GM15510 (cell line): ENCODE results near the gene USP9Y.

Source experiments
- POLR2A ChIP-seq: IDR thresholded peaks from 3 replicates; pipeline ENCODE4 v1.6.1; 2011; ENCODE audit warnings: borderline replicate concordance; ENCODE audit not compliant: insufficient read length; ENCODE audit errors: extremely low read depth

USP9Y gene, protein sequence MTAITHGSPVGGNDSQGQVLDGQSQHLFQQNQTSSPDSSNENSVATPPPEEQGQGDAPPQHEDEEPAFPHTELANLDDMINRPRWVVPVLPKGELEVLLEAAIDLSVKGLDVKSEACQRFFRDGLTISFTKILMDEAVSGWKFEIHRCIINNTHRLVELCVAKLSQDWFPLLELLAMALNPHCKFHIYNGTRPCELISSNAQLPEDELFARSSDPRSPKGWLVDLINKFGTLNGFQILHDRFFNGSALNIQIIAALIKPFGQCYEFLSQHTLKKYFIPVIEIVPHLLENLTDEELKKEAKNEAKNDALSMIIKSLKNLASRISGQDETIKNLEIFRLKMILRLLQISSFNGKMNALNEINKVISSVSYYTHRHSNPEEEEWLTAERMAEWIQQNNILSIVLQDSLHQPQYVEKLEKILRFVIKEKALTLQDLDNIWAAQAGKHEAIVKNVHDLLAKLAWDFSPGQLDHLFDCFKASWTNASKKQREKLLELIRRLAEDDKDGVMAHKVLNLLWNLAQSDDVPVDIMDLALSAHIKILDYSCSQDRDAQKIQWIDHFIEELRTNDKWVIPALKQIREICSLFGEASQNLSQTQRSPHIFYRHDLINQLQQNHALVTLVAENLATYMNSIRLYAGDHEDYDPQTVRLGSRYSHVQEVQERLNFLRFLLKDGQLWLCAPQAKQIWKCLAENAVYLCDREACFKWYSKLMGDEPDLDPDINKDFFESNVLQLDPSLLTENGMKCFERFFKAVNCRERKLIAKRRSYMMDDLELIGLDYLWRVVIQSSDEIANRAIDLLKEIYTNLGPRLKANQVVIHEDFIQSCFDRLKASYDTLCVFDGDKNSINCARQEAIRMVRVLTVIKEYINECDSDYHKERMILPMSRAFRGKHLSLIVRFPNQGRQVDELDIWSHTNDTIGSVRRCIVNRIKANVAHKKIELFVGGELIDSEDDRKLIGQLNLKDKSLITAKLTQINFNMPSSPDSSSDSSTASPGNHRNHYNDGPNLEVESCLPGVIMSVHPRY (N-terminal part only)

DNA sequence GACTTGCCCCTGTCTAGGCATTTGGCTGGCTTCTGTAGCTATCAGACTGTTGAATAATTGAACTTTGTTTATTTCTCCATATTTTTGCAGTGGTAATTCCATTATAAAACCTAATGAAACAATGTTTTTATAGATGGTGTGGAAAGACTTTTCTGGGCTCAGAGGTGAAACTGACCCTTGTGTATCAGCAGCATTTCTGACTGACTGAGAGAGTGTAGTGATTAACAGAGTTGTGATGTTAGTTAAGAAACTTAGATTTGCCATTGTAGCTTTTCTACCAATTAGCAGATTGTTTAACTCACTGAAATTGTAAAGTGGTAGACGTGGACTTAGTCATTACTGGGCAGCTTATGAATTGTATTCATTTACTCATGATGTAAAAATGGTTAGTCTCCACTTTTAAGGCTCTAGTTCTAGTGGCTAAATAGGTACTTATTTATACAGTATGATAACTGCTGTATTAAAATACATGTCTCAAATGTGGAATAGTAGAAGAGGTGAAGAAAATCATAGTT lies at the start of gene USP9Y:
TSS of gene USP9Y (plus strand) at position 51 of the 515 bp plus-strand sequence. CDS start 8,217 bp downstream, outside the sequence.
- no peak for TF ChIP-seq POLR2A

DNA sequence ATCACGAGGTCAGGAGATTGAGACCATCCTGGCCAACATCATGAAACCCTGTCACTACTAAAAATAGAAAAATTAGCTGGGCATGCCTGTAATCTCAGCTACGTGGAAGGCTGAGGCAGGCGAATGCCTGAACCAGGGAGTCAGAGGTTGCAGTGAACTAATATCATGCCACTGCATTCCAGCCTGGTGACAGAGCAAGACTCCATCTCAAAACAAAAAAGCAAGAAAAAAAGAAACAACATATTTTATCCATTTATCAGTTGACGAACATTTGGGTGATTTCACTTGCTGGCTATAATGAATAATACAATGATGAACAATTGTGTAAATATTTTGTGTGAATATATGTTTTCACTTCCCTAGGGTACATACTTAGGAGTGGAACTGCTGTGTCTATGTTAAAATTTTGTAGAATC lies 49.4 kb upstream of the USP9Y start:
- no peak for TF ChIP-seq POLR2A

DNA sequence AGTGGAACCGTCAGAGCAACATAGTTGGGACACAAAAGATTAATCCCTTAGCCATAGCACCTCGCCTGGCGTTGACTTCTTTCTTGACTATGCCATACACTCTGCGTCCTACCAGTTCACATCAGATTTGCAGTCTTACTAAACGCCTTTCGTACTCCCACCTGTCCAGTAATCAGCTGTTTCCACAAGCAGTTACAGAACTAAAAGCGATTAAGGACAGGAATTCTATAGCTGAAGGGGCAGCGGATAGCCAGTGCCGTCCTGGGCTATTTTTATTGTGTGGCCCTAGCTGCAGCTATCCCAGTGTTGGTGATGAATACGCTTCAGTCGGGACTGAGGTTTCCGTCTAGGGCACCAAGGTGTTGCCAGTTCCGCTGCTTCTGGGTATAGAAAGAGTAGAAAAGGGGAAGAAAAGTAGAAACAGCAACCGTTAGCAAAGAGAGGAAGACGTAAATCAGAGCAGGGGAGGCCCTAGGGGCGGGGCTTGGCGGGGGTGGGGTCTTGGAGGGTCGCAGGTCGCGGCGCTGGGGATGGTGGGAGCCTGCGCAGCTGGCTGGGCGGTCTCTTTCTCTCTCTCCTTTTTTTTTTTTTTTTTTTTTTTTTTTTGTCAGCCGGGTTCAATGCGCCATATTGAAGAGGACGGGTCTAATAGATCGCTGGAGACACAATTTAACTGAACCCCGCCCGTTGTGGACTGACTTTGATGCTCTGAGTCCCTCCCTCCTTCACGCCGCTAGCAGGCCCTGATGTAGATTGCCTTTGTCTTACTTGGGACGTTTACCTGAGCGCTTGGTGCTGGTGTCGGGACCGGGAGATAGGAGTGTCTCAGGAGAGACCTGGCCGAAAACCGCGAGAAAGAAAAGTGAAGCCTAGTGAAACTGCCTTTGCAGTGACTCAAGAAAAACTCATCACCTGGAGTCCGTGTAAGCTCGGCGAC lies 39.0 kb upstream of the USP9Y start:
- no peak for TF ChIP-seq POLR2A

DNA sequence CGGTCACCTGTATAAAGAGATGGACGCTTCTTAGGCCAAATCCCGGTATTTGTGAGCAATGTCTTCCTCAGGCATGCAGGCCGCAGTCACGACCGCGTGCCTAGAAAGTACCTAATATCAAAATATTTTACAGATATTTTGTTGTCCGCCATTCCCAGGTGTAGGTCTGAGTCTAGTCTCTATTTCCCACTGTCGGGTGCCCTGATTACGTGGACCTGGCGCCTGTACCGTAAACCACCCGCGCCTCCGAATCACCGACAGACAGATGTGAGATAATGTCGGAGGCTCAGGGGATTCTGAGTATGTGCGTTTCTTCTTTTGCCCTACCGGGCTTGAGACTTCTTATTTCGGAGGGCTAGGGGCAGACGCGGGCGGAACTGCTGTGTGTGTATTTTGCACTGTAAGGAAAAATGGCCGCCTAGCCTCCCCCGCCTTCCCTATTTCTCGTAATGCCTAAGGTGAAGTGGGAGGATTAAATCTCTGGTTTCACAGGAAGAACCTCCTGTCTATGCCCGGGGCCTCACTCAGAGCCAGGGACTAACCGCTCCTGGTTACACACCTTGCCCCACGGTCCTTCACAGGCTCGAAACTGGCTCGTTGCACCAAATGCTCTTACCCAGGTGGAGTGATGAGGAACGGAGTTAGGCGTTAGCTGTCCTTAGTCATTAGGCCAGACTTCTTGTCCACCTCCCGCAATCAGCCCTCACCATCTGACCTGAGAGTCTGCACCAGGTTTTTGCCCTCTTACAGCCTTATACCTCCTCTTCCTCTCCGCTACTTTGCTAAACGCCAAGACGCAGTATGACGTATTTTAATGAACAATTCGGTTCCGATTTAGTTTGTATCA lies 38.1 kb upstream of the USP9Y start:
- TF ChIP-seq POLR2A: no peak

DNA sequence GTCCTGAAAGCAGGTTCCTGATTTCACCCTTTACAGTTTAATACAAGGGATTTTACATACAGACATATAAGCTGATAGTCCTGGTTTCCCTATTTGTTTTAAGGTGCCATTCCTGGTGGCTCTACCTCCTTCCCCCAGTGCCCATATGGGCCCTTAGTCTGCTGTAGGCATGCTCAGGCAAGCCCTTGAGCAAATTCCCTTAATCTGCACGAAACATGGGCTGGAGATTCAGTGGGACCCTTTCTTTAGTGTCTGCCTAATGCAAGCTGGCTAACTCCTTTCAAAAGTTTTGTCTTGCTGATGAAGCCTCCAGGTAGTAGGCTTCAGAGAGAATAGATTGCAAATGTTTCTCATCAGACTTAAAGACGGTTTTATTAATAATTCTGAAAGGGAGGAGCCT lies 22.9 kb upstream of the USP9Y start:
- no peak for TF ChIP-seq POLR2A

DNA sequence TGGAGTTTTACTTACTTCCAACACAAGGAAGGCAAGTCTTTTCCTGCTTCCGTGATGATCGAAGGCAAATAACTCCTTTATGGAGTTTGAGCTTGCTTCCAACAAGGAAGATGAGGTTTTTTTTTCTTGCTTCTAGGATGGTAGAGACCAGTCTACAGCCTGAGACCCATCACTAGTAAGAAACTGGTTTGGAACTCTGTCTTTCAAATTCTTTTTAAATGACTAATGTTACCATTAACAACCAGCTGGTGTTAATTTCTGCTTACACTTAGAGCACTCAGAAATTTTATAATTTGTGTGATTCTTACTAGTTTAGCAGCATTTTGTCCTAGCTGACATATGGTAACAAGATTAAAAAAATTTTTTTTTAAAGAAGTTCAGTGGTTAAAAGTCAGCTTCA lies 19.5 kb upstream of the USP9Y start:
- no peak for TF ChIP-seq POLR2A

DNA sequence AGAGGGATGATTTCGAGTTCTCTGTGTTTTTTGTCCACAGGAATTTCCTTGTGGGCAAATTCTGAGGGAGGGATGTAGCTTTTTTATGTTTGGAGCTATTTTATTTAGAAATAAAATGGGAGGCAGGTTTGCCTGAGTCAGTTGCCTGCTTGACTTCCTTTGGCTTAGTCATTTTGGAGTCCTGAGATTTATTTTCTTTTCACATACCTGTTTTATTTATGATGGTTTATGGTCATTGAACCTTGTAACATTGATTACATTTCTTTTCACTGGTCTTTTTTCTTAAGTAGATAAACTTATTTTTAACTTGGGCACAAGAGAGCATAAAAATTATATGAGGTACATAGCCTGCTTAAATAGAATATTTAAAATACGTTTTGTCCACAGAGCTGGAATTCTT lies 12.7 kb upstream of the USP9Y start:
- TF ChIP-seq POLR2A: no peak

DNA sequence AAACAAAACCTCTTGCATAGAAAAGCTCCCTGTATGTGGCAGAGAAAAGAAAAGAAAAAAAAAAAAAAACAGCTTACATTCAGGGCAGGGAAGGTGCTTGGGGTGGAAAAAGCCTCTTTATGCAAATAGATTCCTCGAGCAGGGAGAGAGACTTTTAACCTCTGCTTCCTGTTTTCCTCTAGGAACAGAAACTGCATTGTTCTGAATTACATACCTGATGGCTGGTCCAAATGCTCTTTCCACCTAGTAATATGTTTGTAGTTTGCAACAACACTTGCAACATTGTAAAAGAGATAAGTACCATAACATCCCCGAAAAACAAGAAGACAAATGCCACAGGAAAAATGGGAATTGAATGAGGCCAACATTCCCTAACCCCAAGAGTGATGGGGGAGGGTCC lies 944 bp upstream of the USP9Y start:
- no peak for TF ChIP-seq POLR2A

DNA sequence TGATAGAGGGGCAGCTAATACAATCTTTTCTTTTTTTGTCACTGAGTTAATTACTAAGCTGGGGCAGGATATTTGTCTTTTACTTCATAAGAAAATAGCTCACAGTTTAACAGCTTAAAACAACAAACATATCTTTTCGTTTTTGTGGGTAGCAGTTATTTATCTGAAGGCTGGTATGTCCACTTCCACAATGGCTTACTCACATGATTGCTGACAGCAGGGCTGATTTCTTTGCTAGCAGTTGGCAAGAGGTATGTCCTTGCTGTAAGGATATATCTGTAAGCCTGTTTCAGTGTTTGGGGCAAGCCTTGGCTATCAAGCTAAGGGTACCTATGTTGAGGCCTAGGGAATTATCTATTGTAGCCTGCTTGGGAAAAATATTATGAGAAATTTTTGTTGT lies 1.1 kb downstream of the USP9Y start:
- TF ChIP-seq POLR2A: no peak

DNA sequence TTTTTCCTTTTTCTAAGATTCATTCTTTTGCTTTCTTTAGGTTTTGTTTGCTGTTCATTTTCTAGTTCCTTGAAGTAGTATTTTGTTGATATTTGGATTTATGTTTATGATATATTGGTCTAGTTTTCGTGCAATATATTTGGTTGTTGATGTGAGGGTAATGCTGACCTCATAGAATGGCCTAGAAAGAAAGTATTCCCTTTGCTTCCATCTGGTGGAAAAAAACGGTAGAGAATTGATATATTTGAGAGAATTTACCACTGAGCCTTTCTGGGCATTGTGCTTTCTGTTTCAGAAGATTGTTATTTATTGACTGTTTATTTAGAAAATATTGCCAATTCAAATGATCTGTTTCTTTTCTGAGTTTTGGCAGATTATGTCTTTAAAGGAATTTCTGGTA lies 9.4 kb downstream of the USP9Y start:
- TF ChIP-seq POLR2A: no peak

DNA sequence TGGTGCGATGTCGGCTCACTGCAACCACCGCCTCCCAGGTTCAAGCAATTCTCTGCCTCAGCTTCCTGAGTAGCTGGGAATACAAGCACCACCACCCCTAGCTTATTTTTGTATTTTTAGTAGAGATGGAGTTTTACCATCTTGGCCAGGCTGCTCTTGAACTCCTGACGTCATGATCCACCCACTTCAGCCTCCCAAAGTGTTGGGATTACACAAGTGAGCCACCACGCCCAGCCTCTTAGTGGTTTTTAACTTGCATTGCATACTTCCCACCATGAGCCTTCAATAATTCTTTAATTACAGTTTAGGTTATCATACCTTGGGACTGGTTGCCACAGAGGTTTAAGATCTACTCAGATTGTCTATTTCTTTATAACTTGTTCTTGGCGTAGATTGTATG lies 14.3 kb downstream of the USP9Y start:
- no peak for TF ChIP-seq POLR2A

DNA sequence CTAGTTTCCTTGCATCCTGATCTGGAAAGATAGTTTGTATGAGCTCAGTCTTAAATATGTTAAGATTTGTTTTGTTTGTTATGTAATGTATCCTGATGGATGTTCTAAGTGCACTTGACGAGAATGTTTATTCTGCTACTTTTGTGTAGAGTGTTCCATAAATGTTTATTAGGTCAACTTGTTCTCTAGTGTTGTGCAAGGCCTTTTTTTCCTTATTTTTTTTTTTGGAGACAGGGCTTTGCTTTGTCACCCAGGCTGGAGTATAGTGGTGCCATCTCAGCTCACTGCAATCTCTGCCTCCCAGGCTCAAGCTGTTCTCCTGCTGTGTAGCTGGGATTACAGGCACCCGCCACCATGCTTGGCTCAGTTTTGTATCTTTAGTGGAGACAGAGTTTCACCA lies 28.7 kb downstream of the USP9Y start:
- TF ChIP-seq POLR2A: no peak

DNA sequence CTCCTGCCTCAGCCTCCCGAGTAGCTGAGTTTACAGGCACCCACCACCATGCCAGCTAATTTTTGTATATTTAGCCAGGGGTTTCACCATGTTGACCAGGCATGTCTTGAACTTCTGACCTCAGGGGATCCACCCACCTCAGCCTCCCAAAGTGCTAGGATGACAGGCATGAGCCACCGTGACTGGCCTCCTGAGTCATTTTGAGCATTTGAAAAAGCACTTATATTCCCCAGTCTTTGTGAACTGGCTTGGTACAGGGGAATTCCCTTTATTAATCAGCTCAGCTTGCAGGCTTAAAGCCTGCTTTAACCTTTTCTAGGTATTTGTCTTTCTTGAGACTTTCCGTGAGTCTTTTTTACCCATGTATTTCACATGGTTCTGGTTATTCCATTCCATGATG lies 32.6 kb downstream of the USP9Y start:
- no peak for TF ChIP-seq POLR2A
